Measurements from ENCODE around the gene MICA. TPM values are rescaled to one million over a fixed set of nuclear protein-coding genes. Genes with fewer than 3 reads are reported as not detected.
A peak's percentile ranks its signal among the peaks of the same experiment; 100 is the strongest.

The MICA gene
- total RNA-seq, 4 donors from 2014 or later: 18.9 to 35.4 (median 22.3) TPM

DNA sequence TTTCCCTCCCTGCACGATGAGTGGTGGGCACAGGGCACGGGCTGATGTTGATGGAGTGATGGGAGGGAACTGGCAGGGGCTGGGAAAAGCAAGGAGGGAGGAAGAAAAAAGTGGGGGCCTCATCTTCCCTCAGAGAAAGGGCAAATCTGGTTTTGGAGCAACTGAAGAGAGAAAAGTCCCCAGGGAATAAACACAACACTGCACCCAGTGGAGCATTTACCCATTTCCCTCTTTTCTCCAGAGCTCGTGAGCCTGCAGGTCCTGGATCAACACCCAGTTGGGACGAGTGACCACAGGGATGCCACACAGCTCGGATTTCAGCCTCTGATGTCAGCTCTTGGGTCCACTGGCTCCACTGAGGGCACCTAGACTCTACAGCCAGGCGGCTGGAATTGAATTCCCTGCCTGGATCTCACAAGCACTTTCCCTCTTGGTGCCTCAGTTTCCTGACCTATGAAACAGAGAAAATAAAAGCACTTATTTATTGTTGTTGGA, 11.4 kb downstream of the MICA start:
- Histone ChIP-seq H3K27me3 (no peaks in the 10 kb centered on the region), H3K4me3 (no peak overlapping the region), H3K4me1 (peaks cover 0 to 19% (median 18%) of the 10 kb centered on the region in 4 donors), H3K36me3 (peaks cover 44 to 77% (median 67%) of the 10 kb centered on the region in 4 donors), H3K9me3 (no peaks in the 10 kb centered on the region), H3K27ac (replicated peaks in 1 of 4) (no peak overlapping the region)
- intact Hi-C loops (cut with DNase I): no loop called here
- 72% methylated on average over 6 of the region's 6 CpGs for WGBS
- TF ChIP-seq EP300 (IDR thresholded peaks at IDR 0.05): no peak
- TF ChIP-seq POLR2AphosphoS5 (IDR thresholded peaks at IDR 0.05): no peak
- TF ChIP-seq POLR2A (IDR thresholded peaks at IDR 0.05; ENCODE audit: low read depth): no peak
- TF ChIP-seq, protein P1, sequence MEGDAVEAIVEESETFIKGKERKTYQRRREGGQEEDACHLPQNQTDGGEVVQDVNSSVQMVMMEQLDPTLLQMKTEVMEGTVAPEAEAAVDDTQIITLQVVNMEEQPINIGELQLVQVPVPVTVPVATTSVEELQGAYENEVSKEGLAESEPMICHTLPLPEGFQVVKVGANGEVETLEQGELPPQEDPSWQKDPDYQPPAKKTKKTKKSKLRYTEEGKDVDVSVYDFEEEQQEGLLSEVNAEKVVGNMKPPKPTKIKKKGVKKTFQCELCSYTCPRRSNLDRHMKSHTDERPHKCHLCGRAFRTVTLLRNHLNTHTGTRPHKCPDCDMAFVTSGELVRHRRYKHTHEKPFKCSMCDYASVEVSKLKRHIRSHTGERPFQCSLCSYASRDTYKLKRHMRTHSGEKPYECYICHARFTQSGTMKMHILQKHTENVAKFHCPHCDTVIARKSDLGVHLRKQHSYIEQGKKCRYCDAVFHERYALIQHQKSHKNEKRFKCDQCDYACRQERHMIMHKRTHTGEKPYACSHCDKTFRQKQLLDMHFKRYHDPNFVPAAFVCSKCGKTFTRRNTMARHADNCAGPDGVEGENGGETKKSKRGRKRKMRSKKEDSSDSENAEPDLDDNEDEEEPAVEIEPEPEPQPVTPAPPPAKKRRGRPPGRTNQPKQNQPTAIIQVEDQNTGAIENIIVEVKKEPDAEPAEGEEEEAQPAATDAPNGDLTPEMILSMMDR (IDR thresholded peaks at IDR 0.05): no peak
- peak; percentile 62 for DNase-seq (ENCODE audit: extremely low spot score)

DNA sequence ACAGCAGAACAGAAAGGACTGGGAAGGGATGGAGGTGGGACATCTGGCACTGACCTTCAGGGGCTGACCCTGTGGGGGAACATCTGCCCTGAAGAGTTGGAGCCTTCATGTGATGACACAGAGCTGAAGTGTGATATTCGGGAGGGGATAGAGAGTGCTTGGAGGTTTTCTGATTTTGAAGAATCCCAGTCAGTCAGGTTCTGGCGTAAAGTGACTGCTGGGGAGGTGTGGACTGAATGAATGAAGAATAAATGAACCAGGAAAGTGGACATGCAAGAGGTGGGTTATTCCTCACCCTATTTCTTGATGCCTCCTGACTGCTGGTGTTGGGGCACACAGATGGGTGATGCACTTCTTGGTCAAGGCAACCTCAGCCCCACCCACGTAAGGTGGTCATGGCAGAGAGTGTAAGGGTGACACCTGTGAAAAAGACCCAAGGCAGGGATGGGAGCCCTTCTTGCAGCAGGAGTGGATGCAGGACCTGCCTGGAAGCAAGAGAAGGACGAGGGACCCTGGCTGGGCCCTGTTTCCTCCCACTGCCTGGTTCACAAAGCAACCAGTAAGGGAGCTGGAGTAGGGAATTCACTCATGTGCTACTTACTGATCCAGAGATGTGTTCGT, 13.1 kb downstream of the MICA start:
- Histone ChIP-seq H3K9me3 (no peaks in the 10 kb centered on the region), H3K36me3 (peaks cover 37 to 65% (median 56%) of the 10 kb centered on the region in 4 donors), H3K27me3 (no peaks in the 10 kb centered on the region), H3K4me3 (no peak overlapping the region), H3K27ac (replicated peaks in 1 of 4) (no peak overlapping the region), H3K4me1 (peaks cover 0 to 3% (median 2%) of the 10 kb centered on the region in 4 donors)
- intact Hi-C loops (cut with DNase I): no loop called here
- peak; percentile 50 for DNase-seq (ENCODE audit: extremely low spot score)
- 82% methylated on average over 5 of the region's 5 CpGs for WGBS
- TF ChIP-seq, protein P1 (IDR thresholded peaks at IDR 0.05): no peak
- TF ChIP-seq POLR2AphosphoS5 (IDR thresholded peaks at IDR 0.05): peak in 1 of 2 donors; percentile 31

DNA sequence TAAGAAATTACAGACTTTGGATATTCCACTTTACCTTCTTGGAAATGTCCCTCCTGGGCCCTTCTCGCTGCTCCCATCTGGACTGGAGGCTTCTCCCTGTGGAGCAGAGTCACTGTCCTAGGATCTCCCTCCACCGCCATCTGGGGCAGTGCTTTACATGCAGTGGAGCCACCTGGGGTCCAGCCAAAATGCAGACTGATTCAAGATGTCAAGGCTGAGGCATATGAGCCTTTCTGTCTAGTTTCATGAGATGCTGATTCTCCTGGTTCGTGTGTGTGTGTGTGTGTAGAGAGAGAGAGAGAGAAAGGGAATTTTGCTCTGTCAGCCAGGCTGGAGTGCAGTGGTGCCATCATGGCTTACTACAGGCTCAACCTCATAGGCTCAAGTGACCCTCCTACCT, 14.9 kb downstream of the MICA start:
- TF ChIP-seq POLR2A (IDR thresholded peaks at IDR 0.05; ENCODE audit: low read depth): no peak
- no peak for TF ChIP-seq POLR2AphosphoS5 (IDR thresholded peaks at IDR 0.05)
- TF ChIP-seq, protein P1 (IDR thresholded peaks at IDR 0.05): no peak
- TF ChIP-seq EP300 (IDR thresholded peaks at IDR 0.05): no peak
- peak; percentile 83 for DNase-seq (ENCODE audit: extremely low spot score)
- Histone ChIP-seq H3K9me3 (no peaks in the 10 kb centered on the region), H3K36me3 (peaks cover 22 to 47% (median 39%) of the 10 kb centered on the region in 4 donors), H3K4me3 (no peak overlapping the region), H3K27me3 (no peaks in the 10 kb centered on the region), H3K27ac (replicated peaks in 1 of 4) (no peak overlapping the region), H3K4me1 (no peaks in the 10 kb centered on the region)
- intact Hi-C loops (cut with DNase I): no loop called here
- 92% methylated on average over 3 of the region's 3 CpGs for WGBS

DNA sequence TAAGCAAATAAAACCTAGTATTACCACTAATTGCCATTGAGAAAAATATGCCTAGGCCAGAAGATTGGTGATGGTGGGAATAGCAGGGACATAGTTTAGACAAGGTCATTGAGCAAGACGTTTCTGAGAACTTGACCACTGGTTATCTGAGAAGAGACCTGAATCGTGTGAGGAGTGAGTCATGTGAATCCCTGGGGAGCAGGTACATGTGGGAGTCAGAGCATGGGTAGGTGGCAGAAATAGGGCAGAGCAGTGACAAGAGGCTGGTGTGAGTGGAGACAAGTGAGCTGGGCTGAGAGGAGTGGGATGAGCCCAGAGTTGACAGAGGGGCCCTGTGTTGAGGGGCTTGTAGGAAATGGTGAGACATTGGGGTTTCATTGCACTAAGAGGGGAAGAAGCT, 16.4 kb downstream of the MICA start:
- Histone ChIP-seq H3K4me1 (no peaks in the 10 kb centered on the region), H3K9me3 (no peaks in the 10 kb centered on the region), H3K36me3 (peaks cover 19 to 34% (median 23%) of the 10 kb centered on the region in 4 donors), H3K4me3 (no peak overlapping the region), H3K27ac (replicated peaks in 1 of 4) (no peak overlapping the region), H3K27me3 (no peaks in the 10 kb centered on the region)
- peak in 1 of 2 donors; percentile 39 for TF ChIP-seq POLR2AphosphoS5 (IDR thresholded peaks at IDR 0.05)
- no peak for TF ChIP-seq POLR2A (IDR thresholded peaks at IDR 0.05; ENCODE audit: low read depth)
- no peak for TF ChIP-seq EP300 (IDR thresholded peaks at IDR 0.05)
- TF ChIP-seq, protein P1 (IDR thresholded peaks at IDR 0.05): no peak
- intact Hi-C loops (cut with DNase I): no loop called here
- DNase-seq (ENCODE audit: extremely low spot score): peak; percentile 77
- WGBS: 56% methylated on average over 2 of the region's 2 CpGs
